ENCODE data around the gene BAG5.
"Not testable (repeated sequence)": the region's sequence is repeated elsewhere in the genome, so short reads cannot be mapped to it uniquely, and the experiment has no call there.

The BAG5 gene

GRCh38 chr14:103562429-103563225, at the start of gene BAG5, which contains the start of gene COA8:
Gene BAG5 (minus strand): TSS chr14:103562657. CDS start chr14:103561164, 1,493 bp downstream.
Gene COA8 (plus strand): TSS chr14:103562960. CDS start chr14:103563002, 42 bp downstream.
- no peak for TF ChIP-seq Cebpa-rat (IDR thresholded peaks at IDR 0.05)
- H3K4me1 ChIP-seq, result peaks cover 55 to 74% (median 66%) of the 10 kb centered on the region in 10 experiments
- no peaks in the 10 kb centered on the region for H3K9me3 ChIP-seq (replicated peaks in 1 of 11)
- peak within 1 kb of the TSS; percentile 92 to 97 (median 95) for H3K4me2 ChIP-seq
- H3K27ac ChIP-seq, result peak within 1 kb of the TSS; percentile 93 to 99 (median 97)
- H4K20me1 ChIP-seq, result peaks cover 55 to 94% (median 70%) of the 10 kb centered on the region in 11 experiments
- H3K27me3 ChIP-seq, result no peaks in the 10 kb centered on the region
- H3K4me3 ChIP-seq, result peak within 1 kb of the TSS; percentile 87 to 100 (median 98)
- peak within 1 kb of the TSS; percentile 88 to 98 (median 95) for H3K9ac ChIP-seq
- H3K36me3 ChIP-seq, result peaks cover 27 to 43% (median 38%) of the 10 kb centered on the region in 11 experiments

GRCh38 chr14:103611215-103611614, 48.8 kb upstream of the BAG5 start:
- Histone ChIP-seq H4K20me1 (peaks cover 0 to 21% (median 15%) of the 10 kb centered on the region in 11 experiments; a peak in 12 of 22 replicates), H3K27me3 (peaks cover 0 to 11% (median 5%) of the 10 kb centered on the region in 11 experiments; a peak in 12 of 22 replicates), H3K4me2 (no peak overlapping the region), H3K9ac (no peak overlapping the region), H3K36me3 (peaks cover 0 to 5% (median 0%) of the 10 kb centered on the region in 11 experiments; a peak in 3 of 22 replicates), H3K27ac (no peak overlapping the region), H3K4me1 (peaks cover 28 to 36% (median 34%) of the 10 kb centered on the region in 10 experiments), H3K9me3 (replicated peaks in 1 of 11) (peaks cover 23 to 31% (median 25%) of the 10 kb centered on the region in 11 experiments), H3K4me3 (no peak overlapping the region; a peak in 1 of 20 replicates)
- TF ChIP-seq Cebpa-rat (IDR thresholded peaks at IDR 0.05), result no peak

- peaks cover 23 to 31% (median 25%) of the 10 kb centered on the region in 11 experiments for H3K9me3 ChIP-seq (replicated peaks in 1 of 11)
- H3K9ac ChIP-seq, H3K4me3 ChIP-seq: not testable (repeated sequence)
Observed at GRCh38 chr14:103609081-103609480, 46.6 kb upstream of the BAG5 start.

GRCh38 chr14:103607822-103608221, 45.4 kb upstream of the BAG5 start:
- TF ChIP-seq Cebpa-rat (IDR thresholded peaks at IDR 0.05), result no peak
- H3K36me3 ChIP-seq, result peaks cover 0 to 5% (median 0%) of the 10 kb centered on the region in 11 experiments; a peak in 3 of 22 replicates
- H3K27me3 ChIP-seq, result peaks cover 0 to 11% (median 5%) of the 10 kb centered on the region in 11 experiments; a peak in 12 of 22 replicates
- H3K27ac ChIP-seq, result peak overlapping the region in 3 of 11 experiments; percentile 20 to 45 (median 35); a peak in 6 of 22 replicates
- peak overlapping the region; percentile 35 to 51 (median 46); a peak in 19 of 20 replicates for H3K4me3 ChIP-seq
- peak overlapping the region in 10 of 11 experiments; percentile 2 to 54 (median 41); a peak in 15 of 22 replicates for H3K9ac ChIP-seq
- peaks cover 27 to 53% (median 43%) of the 10 kb centered on the region in 10 experiments for H3K4me1 ChIP-seq
- H4K20me1 ChIP-seq, result peaks cover 0 to 26% (median 16%) of the 10 kb centered on the region in 11 experiments; a peak in 12 of 22 replicates
- H3K4me2 ChIP-seq, result peak overlapping the region; percentile 85 to 99 (median 98)
- H3K9me3 ChIP-seq (replicated peaks in 1 of 11), result peaks cover 23 to 31% (median 25%) of the 10 kb centered on the region in 11 experiments

More at GRCh38 chr14:103609081-103609480, 46.6 kb upstream of the BAG5 start:
- peak overlapping the region in 1 of 11 experiments; percentile 96; a peak in 2 of 22 replicates for H3K4me2 ChIP-seq
- not testable (repeated sequence) for H3K27ac ChIP-seq, H3K36me3 ChIP-seq
- peaks cover 0 to 11% (median 5%) of the 10 kb centered on the region in 11 experiments; a peak in 12 of 22 replicates for H3K27me3 ChIP-seq
- peaks cover 32 to 48% (median 37%) of the 10 kb centered on the region in 10 experiments for H3K4me1 ChIP-seq
- H4K20me1 ChIP-seq, result peaks cover 0 to 26% (median 16%) of the 10 kb centered on the region in 11 experiments; a peak in 12 of 22 replicates

GRCh38 chr14:103606963-103607668, 44.7 kb upstream of the BAG5 start:
- TF ChIP-seq Cebpa-rat (IDR thresholded peaks at IDR 0.05), result no peak
- peak overlapping the region; percentile 35 to 51 (median 46); a peak in 19 of 20 replicates for H3K4me3 ChIP-seq
- H3K9me3 ChIP-seq (replicated peaks in 1 of 11), result peaks cover 20 to 28% (median 23%) of the 10 kb centered on the region in 11 experiments
- H3K27ac ChIP-seq, result peak overlapping the region in 6 of 11 experiments; percentile 16 to 51 (median 33); a peak in 9 of 22 replicates
- H3K4me2 ChIP-seq, result peak overlapping the region; percentile 85 to 99 (median 98)
- peaks cover 0 to 26% (median 16%) of the 10 kb centered on the region in 11 experiments; a peak in 12 of 22 replicates for H4K20me1 ChIP-seq
- peaks cover 0 to 5% (median 0%) of the 10 kb centered on the region in 11 experiments; a peak in 3 of 22 replicates for H3K36me3 ChIP-seq
- peak overlapping the region in 10 of 11 experiments; percentile 2 to 54 (median 40); a peak in 15 of 22 replicates for H3K9ac ChIP-seq
- peaks cover 0 to 11% (median 5%) of the 10 kb centered on the region in 11 experiments; a peak in 12 of 22 replicates for H3K27me3 ChIP-seq
- H3K4me1 ChIP-seq, result peaks cover 27 to 58% (median 47%) of the 10 kb centered on the region in 10 experiments

- Histone ChIP-seq H3K4me1 (peaks cover 27 to 58% (median 47%) of the 10 kb centered on the region in 10 experiments), H3K36me3 (no peaks in the 10 kb centered on the region), H3K27ac (no peak overlapping the region), H3K9ac (no peak overlapping the region), H3K4me3 (no peak overlapping the region), H4K20me1 (peaks cover 0 to 26% (median 16%) of the 10 kb centered on the region in 11 experiments; a peak in 12 of 22 replicates), H3K9me3 (replicated peaks in 1 of 11) (peaks cover 0 to 3% (median 0%) of the 10 kb centered on the region in 11 experiments; a peak in 1 of 22 replicates), H3K27me3 (peaks cover 0 to 11% (median 5%) of the 10 kb centered on the region in 11 experiments; a peak in 12 of 22 replicates), H3K4me2 (peak overlapping the region in 5 of 11 experiments; percentile 8 to 99 (median 40); a peak in 6 of 22 replicates)
- TF ChIP-seq Cebpa-rat (IDR thresholded peaks at IDR 0.05), result no peak
Observed at GRCh38 chr14:103604620-103605019, 42.2 kb upstream of the BAG5 start.

- Histone ChIP-seq H4K20me1 (peaks cover 0 to 9% (median 0%) of the 10 kb centered on the region in 11 experiments; a peak in 4 of 22 replicates), H3K36me3 (no peaks in the 10 kb centered on the region), H3K4me1 (peaks cover 10 to 40% (median 29%) of the 10 kb centered on the region in 10 experiments), H3K27me3 (no peaks in the 10 kb centered on the region), H3K27ac (no peak overlapping the region), H3K4me2 (no peak overlapping the region), H3K9ac (no peak overlapping the region), H3K9me3 (replicated peaks in 1 of 11) (no peaks in the 10 kb centered on the region), H3K4me3 (no peak overlapping the region)
- TF ChIP-seq Cebpa-rat (IDR thresholded peaks at IDR 0.05), result no peak
Observed at GRCh38 chr14:103600503-103600902, 38.0 kb upstream of the BAG5 start.
